Activated CD4-positive, alpha-beta T cell treated with anti-CD3 and anti-CD28 coated beads, Interleukin-2, amount 50 U/mL, for 24 hours (primary cell): Measurements from ENCODE around the gene KDM5A.
"Not testable (repeated sequence)": the region's sequence is repeated elsewhere in the genome, so short reads cannot be mapped to it uniquely, and the experiment has no call there.

Experiments
- DNase-seq, 2 donors: peaks; one replicate each; pipeline ENCODE4 v3.0.0-alpha.2; 2020; ENCODE audit warnings: low read depth in 1 of 2, low spot score in 1 of 2

Gene KDM5A

GRCh38 chr12:334125-334524, 55.0 kb downstream of the KDM5A start:
- DNase-seq: no peak

DNA sequence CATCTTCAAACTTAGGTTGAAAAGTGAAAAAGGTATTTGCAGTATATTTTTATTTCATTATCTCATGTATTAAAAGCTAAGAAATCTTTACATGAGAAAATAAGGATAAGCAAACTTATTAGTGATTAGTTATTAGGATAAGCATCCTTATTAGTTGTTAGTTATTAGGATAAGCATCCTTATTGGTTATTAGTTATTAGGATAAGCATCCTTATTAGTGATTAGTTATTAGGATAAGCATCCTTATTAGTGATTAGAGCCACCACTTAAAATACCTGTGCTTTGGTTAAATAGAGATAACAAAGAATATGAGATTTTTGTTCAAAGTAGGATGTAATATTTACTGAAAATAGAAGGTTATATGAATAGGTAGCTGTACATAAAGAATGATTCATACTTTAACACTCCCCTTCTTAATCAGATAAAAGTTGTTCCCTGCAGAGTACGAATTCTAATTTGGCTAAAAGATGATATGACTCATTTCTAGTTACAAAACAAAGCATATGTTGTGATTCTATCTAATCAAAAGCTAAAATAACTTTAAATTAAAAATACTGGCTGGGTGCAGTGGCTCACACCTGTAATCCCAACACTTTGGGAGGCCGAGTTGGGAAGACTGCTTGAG, 56.4 kb downstream of the KDM5A start:
- DNase-seq: no peak

- no peak for DNase-seq
Measured at GRCh38 chr12:331287-331686, 57.8 kb downstream of the KDM5A start.

- DNase-seq: no peak
Measured at GRCh38 chr12:325906-326305, 63.2 kb downstream of the KDM5A start.

GRCh38 chr12:323507-323906, 65.6 kb downstream of the KDM5A start:
- no peak for DNase-seq

DNA sequence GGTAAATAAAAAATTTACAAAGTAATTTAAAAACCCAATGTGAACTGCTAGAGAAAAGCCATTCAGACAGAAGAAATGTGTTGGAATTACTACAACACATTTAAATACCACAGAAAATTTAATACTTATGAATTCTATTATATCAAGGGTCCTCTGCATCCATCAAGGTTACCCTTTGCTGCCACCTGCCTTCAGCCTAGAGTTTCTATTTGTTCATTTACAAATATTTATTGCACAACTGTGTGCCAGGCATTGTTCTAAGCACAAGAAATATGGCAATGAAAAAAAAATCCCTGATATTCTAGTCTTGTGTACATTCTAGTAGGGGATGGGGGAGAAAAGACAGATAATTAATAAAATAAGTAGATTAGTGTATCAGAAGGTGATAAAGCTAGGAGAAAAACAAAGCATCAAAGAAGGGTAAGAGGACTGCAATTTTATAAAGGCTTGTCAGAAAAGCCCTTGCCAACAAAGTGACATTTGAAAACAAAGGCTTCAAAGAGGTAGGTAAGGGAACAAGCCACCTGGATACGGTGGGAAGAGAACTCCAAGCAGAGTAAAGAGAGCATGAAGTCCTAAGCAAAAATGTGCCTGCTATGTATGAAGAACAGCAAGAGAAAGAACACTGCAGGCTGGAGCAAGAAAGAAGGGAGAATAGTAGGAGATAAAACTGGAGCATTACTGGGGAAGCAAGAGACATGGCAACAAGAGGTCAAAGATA, 67.4 kb downstream of the KDM5A start:
- DNase-seq: no peak

DNA sequence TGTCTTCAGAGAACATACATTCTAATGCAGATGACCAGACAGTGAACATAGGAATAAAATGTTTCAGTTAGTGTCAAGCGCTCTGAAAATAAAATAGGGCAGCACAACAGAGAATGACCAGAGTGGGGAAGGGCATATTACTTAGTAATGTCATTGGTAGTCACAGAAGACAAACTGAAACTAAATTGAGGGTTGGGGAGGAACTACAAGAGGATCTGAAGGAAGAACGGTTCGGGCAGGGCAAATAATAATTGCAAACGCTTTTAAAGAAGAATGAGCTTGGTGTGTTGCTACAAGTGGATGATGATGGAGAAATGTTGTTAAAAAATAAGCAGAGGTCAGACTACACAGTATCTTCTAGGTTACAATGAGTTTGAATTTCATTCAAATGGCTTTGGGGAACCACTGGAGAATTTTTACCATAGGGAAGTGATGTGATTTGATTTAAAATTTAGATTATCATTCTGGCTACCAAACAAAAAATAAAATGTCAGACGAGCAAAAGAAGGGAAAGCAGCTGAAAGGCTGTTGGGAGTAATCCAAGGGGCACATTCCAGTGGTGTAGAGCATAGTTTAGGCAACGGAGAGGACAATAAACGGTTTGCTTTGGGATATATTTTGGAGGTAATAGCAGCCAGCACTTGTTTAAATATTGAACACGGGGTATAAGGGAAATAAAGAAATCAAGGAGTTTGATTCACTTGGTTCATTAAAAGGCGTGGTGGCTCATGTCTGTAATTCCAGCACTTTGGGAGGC, 70.2 kb downstream of the KDM5A start:
- no peak for DNase-seq

GRCh38 chr12:308511-308910, 80.6 kb downstream of the KDM5A start:
- no peak for DNase-seq

GRCh38 chr12:307406-307805, 81.7 kb downstream of the KDM5A start:
- DNase-seq: no peak

DNA sequence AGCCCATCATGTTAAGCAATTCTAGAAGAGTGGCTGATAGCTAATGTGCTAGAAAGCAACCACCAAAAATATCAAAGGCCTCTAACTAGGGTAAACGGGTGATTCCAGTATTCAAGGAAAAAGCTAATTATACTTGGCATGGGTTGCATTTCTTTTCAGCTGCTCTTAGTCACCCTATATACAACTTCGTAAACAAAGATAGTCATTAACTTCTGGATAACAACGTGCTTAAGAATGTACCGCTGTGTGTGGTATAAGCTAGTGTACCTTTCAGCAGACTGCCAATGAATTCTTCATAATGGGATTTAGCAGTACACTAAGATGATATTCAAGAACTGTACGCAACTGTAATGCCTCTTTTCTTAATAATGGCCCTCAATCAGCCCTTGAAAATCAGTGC, 84.3 kb downstream of the KDM5A start:
- DNase-seq: no peak

DNA sequence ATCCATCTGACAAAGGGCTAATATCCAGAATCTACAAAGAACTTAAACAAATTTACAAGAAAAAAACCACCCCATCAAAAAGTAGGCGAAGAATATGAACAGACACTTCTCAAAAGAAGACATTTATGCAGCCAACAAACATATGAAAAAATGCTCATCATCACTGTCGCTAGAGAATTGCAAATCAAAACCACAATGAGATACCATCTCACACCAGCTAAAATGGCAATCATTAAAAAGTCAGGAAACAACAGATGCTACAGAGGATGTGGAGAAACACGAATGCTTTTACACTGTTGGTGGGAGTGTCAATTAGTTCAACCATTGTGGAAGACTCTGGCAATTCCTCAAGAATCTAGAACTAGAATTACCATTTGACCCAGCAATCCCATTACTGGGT, 86.4 kb downstream of the KDM5A start:
- DNase-seq: not testable (repeated sequence)

DNA sequence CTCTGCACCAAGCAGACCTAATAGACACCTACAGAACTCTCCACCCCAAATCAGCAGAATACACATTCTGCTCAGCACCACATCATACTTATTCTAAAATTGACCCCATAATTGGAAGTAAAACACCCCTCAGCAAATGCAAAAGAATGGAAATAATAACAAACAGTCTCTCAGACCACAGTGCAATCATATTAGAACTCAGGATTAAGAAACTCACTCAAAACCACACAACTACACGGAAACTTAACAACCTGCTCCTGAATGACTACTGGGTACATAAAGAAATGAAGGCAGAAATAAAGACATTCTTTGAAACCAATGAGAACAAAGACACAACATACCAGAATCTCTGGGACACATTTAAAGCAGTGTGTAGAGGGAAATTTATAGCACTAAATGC, 89.0 kb downstream of the KDM5A start:
- not testable (repeated sequence) for DNase-seq

- DNase-seq: not testable (repeated sequence)
Measured at GRCh38 chr12:299511-299910, 89.6 kb downstream of the KDM5A start.

GRCh38 chr12:298059-298458, 91.1 kb downstream of the KDM5A start:
- not testable (repeated sequence) for DNase-seq

DNA sequence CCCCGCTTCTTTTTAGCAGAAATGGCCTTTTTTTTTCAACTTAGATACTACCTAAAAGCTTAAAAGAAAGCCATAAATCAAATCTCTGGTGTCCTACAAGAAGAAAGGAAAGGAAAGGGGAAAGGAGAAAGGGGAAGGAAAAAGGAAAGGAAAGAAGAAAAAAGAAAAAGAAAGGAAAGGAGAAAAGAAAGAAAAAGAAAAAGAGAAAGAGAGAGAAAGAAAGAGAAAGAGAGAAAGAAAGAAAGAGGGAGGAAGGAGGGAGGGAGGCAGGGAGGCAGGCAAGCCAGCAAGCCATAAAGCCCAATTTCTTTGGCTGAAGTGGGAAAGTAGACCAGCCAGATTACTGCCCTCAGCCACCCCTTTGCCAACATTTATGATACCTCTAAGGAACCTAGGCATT, 94.0 kb downstream of the KDM5A start:
- DNase-seq: no peak

DNA sequence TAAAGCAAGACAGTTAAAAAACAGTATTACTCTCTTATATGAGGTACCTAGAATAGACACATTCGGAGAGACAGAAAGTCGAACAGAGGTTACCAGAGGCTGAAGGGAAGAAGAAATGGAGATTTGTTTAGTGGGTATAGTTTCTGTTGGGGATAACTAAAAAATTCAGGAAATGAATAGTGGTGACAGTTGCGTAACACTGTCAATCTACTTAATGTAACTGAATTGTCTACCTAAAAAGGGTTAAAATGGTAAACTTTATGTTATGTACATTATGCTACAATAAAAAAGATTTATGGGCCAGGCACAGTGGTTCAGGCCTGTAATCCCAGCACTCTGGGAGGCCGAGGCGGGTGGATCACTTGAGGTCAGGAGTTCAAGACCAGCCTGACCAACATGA, 95.9 kb downstream of the KDM5A start:
- DNase-seq: no peak

GRCh38 chr12:292186-292585, 96.9 kb downstream of the KDM5A start:
- no peak for DNase-seq

DNA sequence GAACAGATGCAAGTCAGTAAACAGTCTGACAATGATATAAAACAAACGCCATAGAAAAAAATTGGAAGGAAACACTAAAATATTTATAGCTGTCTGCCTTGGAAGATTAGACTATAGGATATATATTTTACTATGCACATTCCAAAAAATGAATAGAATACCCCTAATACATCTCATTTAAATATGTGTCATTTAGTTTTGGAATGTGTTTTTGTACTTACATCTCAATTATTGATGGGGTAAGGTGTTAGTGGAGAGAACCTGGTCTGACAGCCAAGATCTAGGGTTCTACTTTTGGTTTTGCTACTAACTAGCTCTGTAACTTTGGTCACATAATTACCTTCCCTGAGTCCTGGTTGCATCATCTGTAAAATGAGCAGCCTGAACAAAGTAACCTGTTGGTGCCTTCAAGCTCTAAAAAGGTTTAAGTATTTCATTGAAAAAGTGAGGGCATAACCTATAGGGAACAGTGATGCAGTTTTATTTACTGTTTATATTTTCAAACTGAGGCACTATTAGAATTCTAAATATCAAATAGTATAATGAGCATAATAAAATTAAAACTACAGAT, 97.9 kb downstream of the KDM5A start:
- DNase-seq: no peak

- DNase-seq: no peak
Measured at GRCh38 chr12:288687-289086, 100.4 kb downstream of the KDM5A start.

- no peak for DNase-seq
Measured at GRCh38 chr12:286531-287300, 102.4 kb downstream of the KDM5A start.

DNA sequence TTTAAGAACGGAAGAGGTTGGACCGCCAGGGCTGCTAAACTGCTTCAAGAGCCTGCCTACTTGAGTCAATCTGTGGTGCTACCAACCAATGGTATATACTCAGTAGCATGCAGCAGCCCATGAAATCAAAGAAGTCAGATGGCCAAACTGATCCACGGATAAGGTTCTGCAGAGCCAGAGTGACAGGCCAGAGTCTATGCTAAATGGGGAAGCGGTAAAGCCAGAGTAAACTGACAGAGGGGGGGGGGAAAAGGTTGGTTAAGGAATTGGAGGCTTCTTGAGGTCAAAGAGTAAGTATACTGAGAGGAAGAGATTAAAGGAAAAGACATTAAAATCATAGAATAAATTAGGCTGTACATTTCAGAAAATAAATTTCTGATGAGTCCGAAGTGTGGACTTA, 111.1 kb downstream of the KDM5A start:
- DNase-seq: no peak
